Calu3 (cell line): ENCODE measurements around the gene SLC15A1. TPM values are rescaled to one million over a fixed set of nuclear protein-coding genes. Genes with fewer than 3 reads are reported as not detected.

Source experiments
- BruUV-seq: library from RNA; stranded (reverse); fragments of 400-500 nt; replicated peaks from 2 replicates; lab custom pipeline; 2021; lab: Mats Ljungman, UMichigan
- CTCF ChIA-PET: fragments of 300-600 bp; sonication (Branson Sonifier 250); formaldehyde crosslinking; loops from one replicate; lab custom pipeline; 2022; ENCODE audit warnings: antibody characterized with exemption; lab: Charles Lee
- DNase-seq: peaks from one replicate; pipeline ENCODE4 v3.0.0; 2022
- H3K27ac Mint-ChIP-seq: one replicate; pipeline ENCODE4 v1.8.0; 2022; ENCODE audit warnings: mixed read lengths; ENCODE audit not compliant: unreplicated experiment
- H3K27me3 Mint-ChIP-seq: one replicate; pipeline ENCODE4 v1.8.0; 2022; ENCODE audit warnings: mixed read lengths; ENCODE audit not compliant: unreplicated experiment
- H3K36me3 Mint-ChIP-seq: one replicate; pipeline ENCODE4 v1.8.0; 2022; ENCODE audit warnings: mild to moderate bottlenecking, moderate library complexity, mixed read lengths; ENCODE audit not compliant: insufficient read depth, unreplicated experiment
- H3K4me1 Mint-ChIP-seq: one replicate; pipeline ENCODE4 v1.8.0; 2022; ENCODE audit warnings: mild to moderate bottlenecking, low read depth, mixed read lengths; ENCODE audit not compliant: unreplicated experiment
- H3K4me3 Mint-ChIP-seq: one replicate; pipeline ENCODE4 v1.8.0; 2022; ENCODE audit warnings: mild to moderate bottlenecking, low read depth, moderate library complexity, mixed read lengths; ENCODE audit not compliant: unreplicated experiment
- H3K9me3 Mint-ChIP-seq: one replicate; pipeline ENCODE4 v1.8.0; 2022; ENCODE audit warnings: low read depth, mixed read lengths; ENCODE audit not compliant: unreplicated experiment
- intact Hi-C: fragments of 100-400 bp; cut with micrococcal nuclease; formaldehyde crosslinking; loops from one replicate; pipeline ENCODE4 v1.10.0; 2022; ENCODE audit not compliant: unreplicated experiment
- total RNA-seq: library from RNA; stranded (reverse); gene quantifications from 2 replicates; pipeline ENCODE4 v1.2.3, GENCODE V29; 2022
- TF ChIP-seq, protein P1 (sequence below): fragments of 200-600 bp; IDR thresholded peaks from one replicate; pipeline ENCODE4 v1.8.0; 2022; ENCODE audit warnings: antibody characterized with exemption; ENCODE audit not compliant: unreplicated experiment

SLC15A1 gene
- total RNA-seq, 1 experiment from 2014 or later = 0.99 TPM

DNA sequence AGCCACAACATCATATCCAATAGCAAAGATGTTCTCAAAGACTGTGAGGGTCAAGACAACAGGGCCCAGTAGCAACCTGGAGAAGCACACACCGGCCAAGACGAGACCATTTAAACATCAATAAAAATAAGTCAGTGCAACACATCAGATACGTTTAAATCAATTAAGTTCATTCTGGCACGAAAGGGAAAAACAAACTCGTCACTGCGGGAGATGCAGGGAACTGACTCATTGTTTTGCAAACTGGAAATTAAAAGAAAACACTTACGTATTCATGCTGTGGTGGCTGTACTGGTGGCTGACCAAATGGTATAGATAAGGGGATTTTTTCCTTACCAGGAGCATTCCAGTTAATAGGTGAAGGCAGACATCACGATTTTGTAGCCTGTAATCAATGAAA lies 26.3 kb upstream of the SLC15A1 start:
- no peaks in the 10 kb centered on the region for H3K27me3 Mint-ChIP-seq
- H3K9me3 Mint-ChIP-seq = no peaks in the 10 kb centered on the region
- H3K27ac Mint-ChIP-seq = no peak overlapping the region
- TF ChIP-seq, protein P1, sequence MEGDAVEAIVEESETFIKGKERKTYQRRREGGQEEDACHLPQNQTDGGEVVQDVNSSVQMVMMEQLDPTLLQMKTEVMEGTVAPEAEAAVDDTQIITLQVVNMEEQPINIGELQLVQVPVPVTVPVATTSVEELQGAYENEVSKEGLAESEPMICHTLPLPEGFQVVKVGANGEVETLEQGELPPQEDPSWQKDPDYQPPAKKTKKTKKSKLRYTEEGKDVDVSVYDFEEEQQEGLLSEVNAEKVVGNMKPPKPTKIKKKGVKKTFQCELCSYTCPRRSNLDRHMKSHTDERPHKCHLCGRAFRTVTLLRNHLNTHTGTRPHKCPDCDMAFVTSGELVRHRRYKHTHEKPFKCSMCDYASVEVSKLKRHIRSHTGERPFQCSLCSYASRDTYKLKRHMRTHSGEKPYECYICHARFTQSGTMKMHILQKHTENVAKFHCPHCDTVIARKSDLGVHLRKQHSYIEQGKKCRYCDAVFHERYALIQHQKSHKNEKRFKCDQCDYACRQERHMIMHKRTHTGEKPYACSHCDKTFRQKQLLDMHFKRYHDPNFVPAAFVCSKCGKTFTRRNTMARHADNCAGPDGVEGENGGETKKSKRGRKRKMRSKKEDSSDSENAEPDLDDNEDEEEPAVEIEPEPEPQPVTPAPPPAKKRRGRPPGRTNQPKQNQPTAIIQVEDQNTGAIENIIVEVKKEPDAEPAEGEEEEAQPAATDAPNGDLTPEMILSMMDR = no peak
- no peaks in the 10 kb centered on the region for H3K4me1 Mint-ChIP-seq
- DNase-seq = no peak
- BruUV-seq = no TSS peak
- H3K4me3 Mint-ChIP-seq = no peak overlapping the region
- intact Hi-C loops = no loop called here
- no peaks in the 10 kb centered on the region for H3K36me3 Mint-ChIP-seq
- CTCF ChIA-PET = no interaction called here

GRCh38 chr13:98776644-98777043 lies 24.2 kb upstream of the SLC15A1 start:
- no peak for DNase-seq
- Mint-ChIP-seq H3K27ac (peak overlapping the region; percentile 21), H3K36me3 (no peaks in the 10 kb centered on the region), H3K9me3 (no peaks in the 10 kb centered on the region), H3K4me1 (no peaks in the 10 kb centered on the region), H3K4me3 (no peak overlapping the region), H3K27me3 (no peaks in the 10 kb centered on the region)
- TF ChIP-seq, protein P1 = no peak
- intact Hi-C loops = no loop called here
- no TSS peak for BruUV-seq
- CTCF ChIA-PET = no interaction called here

DNA sequence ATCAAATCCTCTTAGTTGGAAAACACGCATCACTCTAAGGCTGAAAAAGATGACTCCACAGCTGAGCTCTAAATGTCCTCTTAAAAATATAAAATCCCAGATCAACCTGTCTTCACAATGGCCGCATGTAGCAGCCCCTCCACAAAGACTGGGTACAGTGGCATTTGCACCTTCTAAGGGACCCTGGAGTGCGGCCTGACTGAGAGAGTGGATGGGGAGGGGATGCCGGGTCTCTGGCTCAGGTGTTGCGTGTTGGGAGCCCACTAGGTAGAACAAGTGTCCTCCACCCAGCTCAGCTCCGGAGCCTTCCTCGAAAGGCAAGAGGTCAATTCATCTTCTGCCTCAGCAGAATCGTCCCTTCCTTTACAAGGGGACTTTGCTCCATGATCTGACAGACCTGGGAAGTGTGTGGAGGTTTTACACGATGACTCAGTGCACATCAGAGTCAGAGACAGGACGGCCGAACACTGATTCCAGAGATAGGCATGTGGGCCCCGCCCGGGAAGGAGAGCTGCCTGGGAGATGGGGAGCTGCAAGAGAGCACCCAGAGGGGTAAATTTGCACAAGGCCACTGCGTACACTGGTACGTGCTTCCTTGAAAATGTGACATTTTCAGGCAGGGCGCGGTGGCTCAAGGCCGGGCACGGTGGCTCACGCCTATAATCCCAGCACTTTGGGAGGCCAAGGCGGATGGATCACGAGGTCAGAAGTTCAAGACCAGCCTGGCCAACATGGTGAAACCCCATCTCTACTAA lies 23.5 kb upstream of the SLC15A1 start:
- intact Hi-C loops = no loop called here
- no peaks in the 10 kb centered on the region for H3K9me3 Mint-ChIP-seq
- H3K4me3 Mint-ChIP-seq = no peak overlapping the region
- CTCF ChIA-PET = no interaction called here
- DNase-seq = peak; percentile 58
- H3K27me3 Mint-ChIP-seq = no peaks in the 10 kb centered on the region
- no peaks in the 10 kb centered on the region for H3K36me3 Mint-ChIP-seq
- BruUV-seq = no TSS peak
- H3K4me1 Mint-ChIP-seq = no peaks in the 10 kb centered on the region
- TF ChIP-seq, protein P1 = no peak
- no peak overlapping the region for H3K27ac Mint-ChIP-seq

GRCh38 chr13:98775386-98775785 lies 22.9 kb upstream of the SLC15A1 start:
- Mint-ChIP-seq H3K4me1 (no peaks in the 10 kb centered on the region), H3K27me3 (no peaks in the 10 kb centered on the region), H3K27ac (no peak overlapping the region), H3K36me3 (no peaks in the 10 kb centered on the region), H3K9me3 (no peaks in the 10 kb centered on the region), H3K4me3 (no peak overlapping the region)
- intact Hi-C loops = no loop called here
- TF ChIP-seq, protein P1 = no peak
- no TSS peak for BruUV-seq
- DNase-seq = no peak
- CTCF ChIA-PET = interaction anchor here (0.6 kb wide), 1 partner anchor 420 kb away, joined by 3 read pairs; no protein-coding TSS in a partner anchor
